Smooth muscle cell (in vitro differentiated cells): Measurements from ENCODE around the gene SH3BGR. TPM values are rescaled to one million over a fixed set of nuclear protein-coding genes. Genes with fewer than 3 reads are reported as not detected.

Source experiments
- DNase-seq: peaks from one replicate; lab custom pipeline; 2025; ENCODE audit not compliant: unreplicated experiment; lab: John Stamatoyannopoulos, UW
- H2AFZ ChIP-seq: fragments of 200-600 bp; sonication (generic); 2 replicates; pipeline ENCODE4 v1.6.0; 2016; ENCODE audit warnings: antibody characterized with exemption, low read depth, mild to moderate bottlenecking
- H3F3A ChIP-seq: fragments of 200-600 bp; sonication (generic); 2 replicates; pipeline ENCODE4 v1.6.0; 2017; ENCODE audit warnings: antibody characterized with exemption, low read depth
- H3K27ac ChIP-seq: fragments of 200-600 bp; sonication (generic); 2 replicates; pipeline ENCODE4 v1.5.1; 2016; ENCODE audit warnings: low read depth, mild to moderate bottlenecking
- H3K27me3 ChIP-seq: fragments of 200-600 bp; sonication (generic); 2 replicates; pipeline ENCODE4 v1.6.1; 2016; ENCODE audit warnings: low read depth, mild to moderate bottlenecking
- H3K36me3 ChIP-seq: fragments of 200-600 bp; sonication (generic); 2 replicates; pipeline ENCODE4 v1.5.1; 2016; ENCODE audit warnings: low read depth
- H3K4me1 ChIP-seq: fragments of 200-600 bp; sonication (generic); 2 replicates; pipeline ENCODE4 v1.5.1; 2016; ENCODE audit warnings: low read depth
- H3K4me2 ChIP-seq: fragments of 200-600 bp; sonication (generic); 2 replicates; pipeline ENCODE4 v1.6.0; 2016; ENCODE audit warnings: mild to moderate bottlenecking
- H3K4me3 ChIP-seq: fragments of 200-600 bp; sonication (generic); 2 replicates; pipeline ENCODE4 v1.5.1; 2016; ENCODE audit warnings: mild to moderate bottlenecking
- H3K79me2 ChIP-seq: fragments of 200-600 bp; sonication (generic); 2 replicates; pipeline ENCODE4 v1.6.0; 2016; ENCODE audit warnings: low read depth, mild to moderate bottlenecking
- H3K9ac ChIP-seq: fragments of 200-600 bp; sonication (generic); 2 replicates; pipeline ENCODE4 v1.6.0; 2016; ENCODE audit warnings: low read depth
- H3K9me3 ChIP-seq: fragments of 200-600 bp; sonication (generic); replicated peaks from 2 replicates; pipeline ENCODE4 v1.5.1; 2016; ENCODE audit warnings: low read depth
- H4K20me1 ChIP-seq: fragments of 200-600 bp; sonication (generic); 2 replicates; pipeline ENCODE4 v1.6.0; 2016; ENCODE audit warnings: low read depth
- CTCF ChIP-seq: fragments of 200-600 bp; sonication (generic); IDR thresholded peaks from 2 replicates; pipeline ENCODE4 v1.5.1; 2017; ENCODE audit warnings: borderline replicate concordance, mild to moderate bottlenecking, antibody characterized with exemption; ENCODE audit not compliant: insufficient read depth, poor library complexity, severe bottlenecking
- WGBS: methylation state at CpG from one replicate; pipeline ENCODE4 v1.1.7; 2016; ENCODE audit warnings: low lambda C conversion rate; 5-methylcytosine and 5-hydroxymethylcytosine counted together
- polyA plus RNA-seq: library from polyadenylated mRNA; unstranded; fragments of >200 nt; fragmentation: Nextera tagmentation; extraction: Ambion mirVana; gene quantifications from 2 replicates; pipeline ENCODE4 v1.2.1, GENCODE V29; 2016
- total RNA-seq: library from RNA; depleted of rRNA; stranded (reverse); fragments of >200 nt; gene quantifications from 2 replicates; pipeline ENCODE4 v1.2.3, GENCODE V29; 2014

Gene SH3BGR
- total and polyA plus RNA-seq, 2 experiments from 2014 or later: 4.9 to 12.5 TPM

- Histone ChIP-seq H3K4me2 (no peak overlapping the region), H3K4me3 (no peak overlapping the region), H3K9me3 (no peaks in the 10 kb centered on the region), H3K27ac (no peak overlapping the region), H3K79me2 (no peaks in the 10 kb centered on the region), H4K20me1 (no peaks in the 10 kb centered on the region), H2AFZ (no peak overlapping the region), H3K27me3 (no peaks in the 10 kb centered on the region), H3K36me3 (no peaks in the 10 kb centered on the region), H3K9ac (no peak overlapping the region), H3K4me1 (peaks cover 13% of the 10 kb centered on the region), H3F3A (no peaks in the 10 kb centered on the region)
- TF ChIP-seq CTCF: no peak
- WGBS: 68% methylated on average over 4 of the region's 4 CpGs
- no peak for DNase-seq
These were observed 16.8 kb upstream of the SH3BGR start for GRCh38 chr21:39434950-39435349.

- Histone ChIP-seq H3K4me3 (no peak overlapping the region), H3K9ac (no peak overlapping the region), H4K20me1 (no peaks in the 10 kb centered on the region), H3K79me2 (no peaks in the 10 kb centered on the region), H3K9me3 (no peaks in the 10 kb centered on the region), H3K4me1 (peaks cover 3% of the 10 kb centered on the region), H3F3A (no peaks in the 10 kb centered on the region), H3K4me2 (no peak overlapping the region), H3K27me3 (no peaks in the 10 kb centered on the region), H3K36me3 (no peaks in the 10 kb centered on the region), H3K27ac (no peak overlapping the region), H2AFZ (no peak overlapping the region)
- 38% methylated on average over 1 of the region's 1 CpG for WGBS
- no peak for DNase-seq
- no peak for TF ChIP-seq CTCF
These were observed 12.5 kb upstream of the SH3BGR start for GRCh38 chr21:39439232-39439631.

- WGBS: 28% methylated on average over 13 of the region's 13 CpGs
- Histone ChIP-seq H3K9ac (no peak overlapping the region), H3F3A (no peaks in the 10 kb centered on the region), H3K27me3 (no peaks in the 10 kb centered on the region), H3K4me2 (peak overlapping the region; percentile 5), H3K4me3 (no peak overlapping the region), H2AFZ (no peak overlapping the region), H3K9me3 (no peaks in the 10 kb centered on the region), H3K27ac (peak overlapping the region; percentile 55), H3K79me2 (peaks cover 4% of the 10 kb centered on the region), H3K4me1 (peaks cover 14% of the 10 kb centered on the region), H3K36me3 (no peaks in the 10 kb centered on the region), H4K20me1 (no peaks in the 10 kb centered on the region)
- no peak for DNase-seq
- peak; percentile 67 for TF ChIP-seq CTCF
These were observed 10.0 kb upstream of the SH3BGR start for GRCh38 chr21:39441502-39442475.
